Fibroblast of skin of abdomen (primary cell): ENCODE results near the gene NRG2.

ENCODE experiments used
- DNase-seq: peaks from one replicate; pipeline ENCODE4 v3.0.0-alpha.2; 2013

NRG2 gene

GRCh38 chr5:139964994-139965565 lies 78.0 kb downstream of the NRG2 start:
- no peak for DNase-seq

GRCh38 chr5:139964266-139964993 lies 78.7 kb downstream of the NRG2 start:
- DNase-seq, result no peak

GRCh38 chr5:139962445-139962844 lies 80.7 kb downstream of the NRG2 start:
- DNase-seq, result no peak

- no peak for DNase-seq
Observed at GRCh38 chr5:139961435-139962157, 81.5 kb downstream of the NRG2 start.

- no peak for DNase-seq
Observed at GRCh38 chr5:139960723-139961383, 82.2 kb downstream of the NRG2 start.

GRCh38 chr5:139958432-139959148 lies 84.5 kb downstream of the NRG2 start:
- DNase-seq, result no peak

- no peak for DNase-seq
Observed at GRCh38 chr5:139956342-139956741, 86.8 kb downstream of the NRG2 start.

- DNase-seq, result no peak
Observed at GRCh38 chr5:139955616-139956273, 87.4 kb downstream of the NRG2 start.

GRCh38 chr5:139955053-139955605 lies 88.0 kb downstream of the NRG2 start:
- no peak for DNase-seq

GRCh38 chr5:139954462-139954861 lies 88.6 kb downstream of the NRG2 start:
- DNase-seq, result no peak

GRCh38 chr5:139954022-139954421 lies 89.1 kb downstream of the NRG2 start:
- no peak for DNase-seq

GRCh38 chr5:139952574-139952973 lies 90.5 kb downstream of the NRG2 start:
- no peak for DNase-seq

GRCh38 chr5:139951983-139952382 lies 91.1 kb downstream of the NRG2 start:
- DNase-seq, result no peak

- DNase-seq, result no peak
Observed at GRCh38 chr5:139951296-139951924, 91.7 kb downstream of the NRG2 start.

- DNase-seq, result no peak
Observed at GRCh38 chr5:139950436-139950835, 92.7 kb downstream of the NRG2 start.

- no peak for DNase-seq
Observed at GRCh38 chr5:139949710-139950109, 93.4 kb downstream of the NRG2 start.

- no peak for DNase-seq
Observed at GRCh38 chr5:139947727-139948126, 95.4 kb downstream of the NRG2 start.

- DNase-seq, result no peak
Observed at GRCh38 chr5:139946440-139946839, 96.7 kb downstream of the NRG2 start.

GRCh38 chr5:139946006-139946405 lies 97.1 kb downstream of the NRG2 start:
- no peak for DNase-seq

- DNase-seq, result no peak
Observed at GRCh38 chr5:139942243-139942642, 100.9 kb downstream of the NRG2 start.

GRCh38 chr5:139930406-139930805 lies 112.7 kb downstream of the NRG2 start:
- no peak for DNase-seq
